ENCODE results near the gene MRI1. TPM values are rescaled to one million over a fixed set of nuclear protein-coding genes. Genes with fewer than 3 reads are reported as not detected.
A peak's percentile ranks its signal among the peaks of the same experiment; 100 is the strongest.
"Not testable (repeated sequence)": the region's sequence is repeated elsewhere in the genome, so short reads cannot be mapped to it uniquely, and the experiment has no call there.

The MRI1 gene
- total RNA-seq, 1 donor from 2014 or later = 165 TPM

- Mint-ChIP-seq H3K9me3 (ENCODE audit: unreplicated experiment) (no peaks in the 10 kb centered on the region), H3K27ac (ENCODE audit: unreplicated experiment) (peak overlapping the region; percentile 24)
These were observed 17.2 kb upstream of the MRI1 start for GRCh38 chr19:13747098-13747453.

GRCh38 chr19:13748169-13748828 is 16.0 kb upstream of the MRI1 start:
- H3K27me3 Mint-ChIP-seq (ENCODE audit: unreplicated experiment) = peaks cover 2% of the 10 kb centered on the region
- peaks cover 14% of the 10 kb centered on the region for H3K36me3 Mint-ChIP-seq (ENCODE audit: low read depth, unreplicated experiment)
- no peak for DNase-seq (ENCODE audit: low spot score)
- H3K9me3 Mint-ChIP-seq (ENCODE audit: unreplicated experiment) = no peaks in the 10 kb centered on the region
- peak overlapping the region; percentile 15 for H3K27ac Mint-ChIP-seq (ENCODE audit: unreplicated experiment)
- peaks cover 48% of the 10 kb centered on the region for H3K4me1 Mint-ChIP-seq (ENCODE audit: unreplicated experiment)
- H3K4me3 Mint-ChIP-seq (ENCODE audit: unreplicated experiment) = peak overlapping the region; percentile 95
- no peak for TF ChIP-seq CTCF (IDR thresholded peaks at IDR 0.05; ENCODE audit: unreplicated experiment)

More at GRCh38 chr19:13747098-13747453, 17.2 kb upstream of the MRI1 start:
- Mint-ChIP-seq H3K27me3 (ENCODE audit: unreplicated experiment) (peaks cover 2% of the 10 kb centered on the region), H3K36me3 (ENCODE audit: low read depth, unreplicated experiment) (peaks cover 14% of the 10 kb centered on the region), H3K4me3 (ENCODE audit: unreplicated experiment) (peak overlapping the region; percentile 19), H3K4me1 (ENCODE audit: unreplicated experiment) (peaks cover 54% of the 10 kb centered on the region)
- no peak for DNase-seq (ENCODE audit: low spot score)
- TF ChIP-seq CTCF (IDR thresholded peaks at IDR 0.05; ENCODE audit: unreplicated experiment) = no peak

- H3K4me1 Mint-ChIP-seq (ENCODE audit: unreplicated experiment) = peaks cover 44% of the 10 kb centered on the region
- DNase-seq (ENCODE audit: low spot score) = no peak
- no peak overlapping the region for H3K27ac Mint-ChIP-seq (ENCODE audit: unreplicated experiment)
- no peak for TF ChIP-seq CTCF (IDR thresholded peaks at IDR 0.05; ENCODE audit: unreplicated experiment)
- peaks cover 32% of the 10 kb centered on the region for H3K36me3 Mint-ChIP-seq (ENCODE audit: low read depth, unreplicated experiment)
- H3K27me3 Mint-ChIP-seq (ENCODE audit: unreplicated experiment) = peaks cover 2% of the 10 kb centered on the region
- H3K9me3 Mint-ChIP-seq (ENCODE audit: unreplicated experiment) = no peaks in the 10 kb centered on the region
- no peak overlapping the region for H3K4me3 Mint-ChIP-seq (ENCODE audit: unreplicated experiment)
These were observed 12.9 kb upstream of the MRI1 start for GRCh38 chr19:13751436-13751835.

- peaks cover 41% of the 10 kb centered on the region for H3K4me1 Mint-ChIP-seq (ENCODE audit: unreplicated experiment)
- not testable (repeated sequence) for H3K4me3 Mint-ChIP-seq (ENCODE audit: unreplicated experiment); H3K27me3 Mint-ChIP-seq (ENCODE audit: unreplicated experiment); DNase-seq (ENCODE audit: low spot score); H3K9me3 Mint-ChIP-seq (ENCODE audit: unreplicated experiment)
- H3K27ac Mint-ChIP-seq (ENCODE audit: unreplicated experiment) = peak overlapping the region; percentile 30
- H3K36me3 Mint-ChIP-seq (ENCODE audit: low read depth, unreplicated experiment) = peaks cover 46% of the 10 kb centered on the region
These were observed 10.7 kb upstream of the MRI1 start for GRCh38 chr19:13753622-13754021.

GRCh38 chr19:13756210-13756609 is 8.1 kb upstream of the MRI1 start:
- TF ChIP-seq CTCF (IDR thresholded peaks at IDR 0.05; ENCODE audit: unreplicated experiment) = no peak
- DNase-seq (ENCODE audit: low spot score) = no peak
- H3K27ac Mint-ChIP-seq (ENCODE audit: unreplicated experiment) = peak overlapping the region; percentile 18
- no peaks in the 10 kb centered on the region for H3K9me3 Mint-ChIP-seq (ENCODE audit: unreplicated experiment)
- peaks cover 26% of the 10 kb centered on the region for H3K4me1 Mint-ChIP-seq (ENCODE audit: unreplicated experiment)
- H3K4me3 Mint-ChIP-seq (ENCODE audit: unreplicated experiment) = peak overlapping the region; percentile 86
- H3K36me3 Mint-ChIP-seq (ENCODE audit: low read depth, unreplicated experiment) = peaks cover 44% of the 10 kb centered on the region
- H3K27me3 Mint-ChIP-seq (ENCODE audit: unreplicated experiment) = peaks cover 6% of the 10 kb centered on the region

Measured in endothelial cell (in vitro differentiated cells).